ENCODE measurements around the gene KRT20. TPM values are rescaled to one million over a fixed set of nuclear protein-coding genes. Genes with fewer than 3 reads are reported as not detected.

Gene KRT20
- total RNA-seq, 1 experiment from 2014 or later: not detected

GRCh38 chr17:40836020-40836419, 49.0 kb downstream of the KRT20 start:
- intact Hi-C loops (cut with micrococcal nuclease; ENCODE audit: unreplicated experiment): no loop called here
- TF ChIP-seq EZH2 (IDR thresholded peaks at IDR 0.05; ENCODE audit: borderline replicate concordance, low read depth, low read length, poor library complexity, severe bottlenecking) (no peak), CTCF (conservative IDR thresholded peaks at IDR 0.05; ENCODE audit: low read depth, low read length) (no peak)
- H3K36me3 ChIP-seq (ENCODE audit: insufficient read depth, low read length, poor library complexity, severe bottlenecking): no peaks in the 10 kb centered on the region
- H3K27ac ChIP-seq (ENCODE audit: low read depth, low read length, poor library complexity, severe bottlenecking): no peak overlapping the region
- H3K4me3 ChIP-seq (ENCODE audit: low read depth, low read length, poor library complexity, severe bottlenecking): no peak overlapping the region
- ChIA-PET POLR2A (ENCODE audit: low non-redundant PET) (no interaction called here), CTCF (no interaction called here)
- no TSS peak for BruUV-seq (replicated peaks)
- H3K27me3 ChIP-seq (replicated peaks; ENCODE audit: insufficient read depth, low read depth, low read length, poor library complexity): no peaks in the 10 kb centered on the region
- no peak for DNase-seq (ENCODE audit: low spot score)
- peaks cover 3% of the 10 kb centered on the region for H3K4me1 ChIP-seq (ENCODE audit: insufficient read depth, low read length, poor library complexity, severe bottlenecking)
- H3K9me3 ChIP-seq (ENCODE audit: low read depth, low read length, poor library complexity, severe bottlenecking): no peaks in the 10 kb centered on the region

GRCh38 chr17:40833882-40834281, 51.2 kb downstream of the KRT20 start:
- TF ChIP-seq EZH2 (IDR thresholded peaks at IDR 0.05; ENCODE audit: borderline replicate concordance, low read depth, low read length, poor library complexity, severe bottlenecking) (no peak), CTCF (conservative IDR thresholded peaks at IDR 0.05; ENCODE audit: low read depth, low read length) (no peak)
- peaks cover 3% of the 10 kb centered on the region for H3K4me1 ChIP-seq (ENCODE audit: insufficient read depth, low read length, poor library complexity, severe bottlenecking)
- POLR2A ChIA-PET (ENCODE audit: low non-redundant PET): no interaction called here
- CTCF ChIA-PET: no interaction called here
- BruUV-seq (replicated peaks): no TSS peak
- no peak for DNase-seq (ENCODE audit: low spot score)
- intact Hi-C loops (cut with micrococcal nuclease; ENCODE audit: unreplicated experiment): no loop called here
- H3K4me3 ChIP-seq (ENCODE audit: low read depth, low read length, poor library complexity, severe bottlenecking): no peak overlapping the region
- no peaks in the 10 kb centered on the region for H3K27me3 ChIP-seq (replicated peaks; ENCODE audit: insufficient read depth, low read depth, low read length, poor library complexity)
- H3K9me3 ChIP-seq (ENCODE audit: low read depth, low read length, poor library complexity, severe bottlenecking): no peaks in the 10 kb centered on the region
- no peaks in the 10 kb centered on the region for H3K36me3 ChIP-seq (ENCODE audit: insufficient read depth, low read length, poor library complexity, severe bottlenecking)
- H3K27ac ChIP-seq (ENCODE audit: low read depth, low read length, poor library complexity, severe bottlenecking): no peak overlapping the region

- Histone ChIP-seq H3K27ac (ENCODE audit: low read depth, low read length, poor library complexity, severe bottlenecking) (peak overlapping the region; percentile 30), H3K4me3 (ENCODE audit: low read depth, low read length, poor library complexity, severe bottlenecking) (no peak overlapping the region), H3K4me1 (ENCODE audit: insufficient read depth, low read length, poor library complexity, severe bottlenecking) (peaks cover 13% of the 10 kb centered on the region), H3K36me3 (ENCODE audit: insufficient read depth, low read length, poor library complexity, severe bottlenecking) (no peaks in the 10 kb centered on the region), H3K9me3 (ENCODE audit: low read depth, low read length, poor library complexity, severe bottlenecking) (no peaks in the 10 kb centered on the region), H3K27me3 (replicated peaks; ENCODE audit: insufficient read depth, low read depth, low read length, poor library complexity) (no peaks in the 10 kb centered on the region)
- no peak for DNase-seq (ENCODE audit: low spot score)
- intact Hi-C loops (cut with micrococcal nuclease; ENCODE audit: unreplicated experiment): no loop called here
- no peak for TF ChIP-seq EZH2 (IDR thresholded peaks at IDR 0.05; ENCODE audit: borderline replicate concordance, low read depth, low read length, poor library complexity, severe bottlenecking)
- no peak for TF ChIP-seq CTCF (conservative IDR thresholded peaks at IDR 0.05; ENCODE audit: low read depth, low read length)
- no TSS peak for BruUV-seq (replicated peaks)
- ChIA-PET POLR2A (ENCODE audit: low non-redundant PET) (no interaction called here), CTCF (no interaction called here)
Observed at GRCh38 chr17:40832840-40833239, 52.2 kb downstream of the KRT20 start.
